T-cell (primary cell): ENCODE data around the gene FLT1. TPM values are rescaled to one million over a fixed set of nuclear protein-coding genes. Genes with fewer than 3 reads are reported as not detected.
A peak's percentile ranks its signal among the peaks of the same experiment; 100 is the strongest.

ENCODE experiments used
- ATAC-seq, 4 experiments: fragments of 200-7000 bp in 3 of 4; fragments of 150-1000 bp in 1 of 4; cut with Tn5 transposase; replicated peaks in 1 of 4; 1 replicate in 3 of 4; 2 replicates in 1 of 4; pipeline ENCODE4 v1.10.0; 2021; ENCODE audit warnings: moderate library complexity in 3 of 4, mild to moderate bottlenecking in 2 of 4, moderate number of reproducible peaks in 1 of 4
- CTCF ChIA-PET, 2 donors: fragments of 300-600 bp; sonication (Branson Sonifier 250); formaldehyde crosslinking; loops; one replicate each; lab custom pipeline; 2022; ENCODE audit warnings: antibody characterized with exemption in 2 of 2; lab: Charles Lee
- POLR2A ChIA-PET, 2 donors: fragments of 300-600 bp; sonication (Branson Sonifier 250); formaldehyde crosslinking; loops; one replicate each; lab custom pipeline; 2022; ENCODE audit warnings: antibody characterized with exemption in 2 of 2; lab: Charles Lee
- DNase-seq, 35 experiments: peaks; one replicate each; pipeline versions ENCODE4 v3.0.0 to v3.0.0-alpha.2; 2013 to 2023
- H3K27ac ChIP-seq: one replicate; pipeline ENCODE4 v1.5.1; 2013; ENCODE audit warnings: low read length
- H3K27me3 ChIP-seq, 2 experiments: replicated peaks in 1 of 2; 1 replicate in 1 of 2; 2 replicates in 1 of 2; pipeline versions ENCODE4 v1.6.1 to v1.7.0; 2013; ENCODE audit warnings: low read length in 1 of 2, mixed read lengths in 1 of 2; ENCODE audit not compliant: control insufficient read depth in 2 of 2, insufficient read depth in 2 of 2; ENCODE audit errors: extremely low read depth in 1 of 2
- H3K36me3 ChIP-seq, 2 donors: 1 replicate in 1 of 2; 2 replicates in 1 of 2; pipeline versions ENCODE4 v1.6.1 to v1.7.0; 2013; ENCODE audit warnings: low read length in 1 of 2; ENCODE audit not compliant: control insufficient read depth in 2 of 2, insufficient read depth in 1 of 2; ENCODE audit errors: extremely low read depth in 1 of 2
- H3K4me1 ChIP-seq, 2 experiments: 1 replicate in 1 of 2; 2 replicates in 1 of 2; pipeline versions ENCODE4 v1.6.1 to v1.7.0; 2013; ENCODE audit warnings: low read length in 2 of 2, mixed read lengths in 1 of 2; ENCODE audit not compliant: insufficient read depth in 2 of 2, control insufficient read depth in 1 of 2; ENCODE audit errors: extremely low read depth in 1 of 2
- H3K4me3 ChIP-seq, 2 donors: 1 replicate in 1 of 2; 2 replicates in 1 of 2; pipeline versions ENCODE4 v1.5.1 to v1.7.0; 2013; ENCODE audit warnings: mild to moderate bottlenecking in 2 of 2, low read length in 1 of 2, moderate library complexity in 1 of 2; ENCODE audit not compliant: control insufficient read depth in 1 of 2; ENCODE audit errors: extremely low read depth in 1 of 2
- H3K9me3 ChIP-seq: 2 replicates; pipeline ENCODE4 v1.7.0; 2013
- H3K27ac Mint-ChIP-seq, 2 donors: one replicate each; pipeline ENCODE4 v1.8.0; 2020 to 2021; ENCODE audit warnings: mild to moderate bottlenecking in 2 of 2, mixed read lengths in 2 of 2
- H3K27me3 Mint-ChIP-seq, 2 donors: one replicate each; pipeline ENCODE4 v1.8.0; 2021 to 2022; ENCODE audit warnings: mixed read lengths in 2 of 2
- H3K36me3 Mint-ChIP-seq: one replicate; pipeline ENCODE4 v1.8.0; 2021; ENCODE audit warnings: mixed read lengths
- H3K4me1 Mint-ChIP-seq, 3 donors: one replicate each; pipeline ENCODE4 v1.8.0; 2020 to 2022; ENCODE audit warnings: mixed read lengths in 3 of 3, mild to moderate bottlenecking in 1 of 3
- H3K4me3 Mint-ChIP-seq, 3 donors: one replicate each; pipeline ENCODE4 v1.8.0; 2020 to 2022; ENCODE audit warnings: mild to moderate bottlenecking in 3 of 3, mixed read lengths in 3 of 3, moderate library complexity in 3 of 3
- H3K9me3 Mint-ChIP-seq, 3 donors: one replicate each; pipeline ENCODE4 v1.8.0; 2020 to 2022; ENCODE audit warnings: mixed read lengths in 3 of 3
- WGBS: methylation state at CpG from one replicate; pipeline ENCODE4 v1.1.5; 2013; ENCODE audit warnings: missing lambda C conversion rate; ENCODE audit not compliant: insufficient coverage; 5-methylcytosine and 5-hydroxymethylcytosine counted together
- total RNA-seq, 35 experiments: library from RNA in 6 of 35; stranded (reverse) in 6 of 35; fragments of 120-200 nt in 1 of 35; gene quantifications; one replicate each; pipeline versions ENCODE4 v1.2.1 to v1.2.4 and lab custom pipeline; 2013 to 2026

The FLT1 gene
- total RNA-seq, 5 donors from 2014 or later (not counting 1 experiment from before 2014, with no cell fraction given): 0.56 to 2.9 (median 1.6) TPM

- 100% methylated on average over 1 of the region's 4 CpGs for WGBS
- no peaks in the 10 kb centered on the region for H3K36me3 ChIP-seq
- POLR2A ChIA-PET: no interaction called here
- Mint-ChIP-seq H3K36me3 (no peaks in the 10 kb centered on the region), H3K27ac (no peak overlapping the region), H3K27me3 (peaks cover 4 to 24% of the 10 kb centered on the region in 2 donors), H3K4me3 (no peak overlapping the region), H3K9me3 (no peaks in the 10 kb centered on the region), H3K4me1 (no peaks in the 10 kb centered on the region)
- no peak for ATAC-seq
- no peak for DNase-seq
- CTCF ChIA-PET: no interaction called here
- H3K4me3 ChIP-seq: no peak overlapping the region
- H3K27ac ChIP-seq: no peak overlapping the region
- H3K9me3 ChIP-seq: no peaks in the 10 kb centered on the region
- H3K27me3 ChIP-seq: no peaks in the 10 kb centered on the region
- no peaks in the 10 kb centered on the region for H3K4me1 ChIP-seq
These were observed 18.8 kb upstream of the FLT1 start for GRCh38 chr13:28513745-28514144.

DNA sequence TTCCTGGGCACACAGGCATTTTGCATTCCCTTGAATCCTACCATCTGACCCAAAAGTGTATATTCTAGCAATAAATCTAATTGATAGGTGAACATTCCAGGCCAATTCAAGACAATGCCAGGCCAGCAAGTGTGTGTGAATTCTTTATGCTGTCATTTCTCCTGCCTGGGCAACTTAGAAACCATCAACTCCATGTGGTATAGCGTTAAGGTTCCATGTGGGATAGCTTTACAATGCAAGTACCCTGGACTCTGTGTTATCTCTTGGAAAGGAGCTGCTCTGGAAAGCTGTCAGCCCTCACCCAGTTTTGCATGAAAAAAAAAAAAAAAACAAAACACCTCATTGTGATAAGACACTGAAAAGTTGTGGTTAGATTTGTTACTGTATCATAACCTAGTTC is 15.6 kb upstream of the FLT1 start:
- no peaks in the 10 kb centered on the region for H3K27me3 ChIP-seq
- H3K36me3 Mint-ChIP-seq: no peaks in the 10 kb centered on the region
- no CpG with 5 or more reads among the region's 1 CpG for WGBS
- DNase-seq (no peak), ATAC-seq (no peak)
- H3K9me3 Mint-ChIP-seq: no peaks in the 10 kb centered on the region
- POLR2A ChIA-PET: no interaction called here
- no peak overlapping the region for H3K27ac ChIP-seq
- no peak overlapping the region for H3K4me3 Mint-ChIP-seq
- H3K4me1 Mint-ChIP-seq: peaks cover 2 to 5% (median 4%) of the 10 kb centered on the region in 3 donors
- no peaks in the 10 kb centered on the region for H3K36me3 ChIP-seq
- CTCF ChIA-PET: no interaction called here
- H3K27ac Mint-ChIP-seq: no peak overlapping the region
- no peak overlapping the region for H3K4me3 ChIP-seq
- H3K27me3 Mint-ChIP-seq: peaks cover 0 to 6% of the 10 kb centered on the region in 2 donors
- H3K4me1 ChIP-seq: peaks cover 0 to 3% of the 10 kb centered on the region in 2 experiments
- no peaks in the 10 kb centered on the region for H3K9me3 ChIP-seq

DNA sequence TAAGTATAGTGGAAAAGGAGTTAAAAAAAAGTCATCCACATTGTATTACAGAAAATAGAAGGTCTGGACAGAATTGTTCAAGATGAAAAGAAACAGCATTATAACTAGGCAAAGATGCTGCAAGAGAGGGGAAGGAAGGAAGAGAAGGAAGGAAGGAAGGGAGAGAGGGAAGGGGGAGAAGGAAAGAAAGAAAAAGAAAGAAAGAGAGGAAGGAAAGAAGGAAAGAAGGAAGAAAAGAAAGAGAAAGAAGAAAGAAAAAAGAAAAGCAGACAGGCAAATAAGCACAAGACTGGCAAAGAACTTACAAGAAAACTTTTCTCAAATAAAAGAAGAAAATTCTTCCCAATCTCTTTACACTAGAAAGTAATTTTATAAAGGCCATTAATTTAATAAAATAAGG is 15.1 kb upstream of the FLT1 start:
- H3K4me1 ChIP-seq: peaks cover 0 to 8% of the 10 kb centered on the region in 2 experiments
- no peaks in the 10 kb centered on the region for H3K36me3 Mint-ChIP-seq
- DNase-seq (no peak), ATAC-seq (no peak)
- ChIA-PET CTCF (no interaction called here), POLR2A (no interaction called here)
- no peak overlapping the region for H3K27ac ChIP-seq
- H3K27me3 ChIP-seq: no peaks in the 10 kb centered on the region
- H3K27ac Mint-ChIP-seq: no peak overlapping the region
- H3K36me3 ChIP-seq: no peaks in the 10 kb centered on the region
- peaks cover 0 to 6% of the 10 kb centered on the region in 2 donors for H3K27me3 Mint-ChIP-seq
- H3K4me3 Mint-ChIP-seq: no peak overlapping the region
- H3K4me1 Mint-ChIP-seq: peaks cover 6 to 9% (median 9%) of the 10 kb centered on the region in 3 donors
- no peaks in the 10 kb centered on the region for H3K9me3 ChIP-seq
- no peak overlapping the region for H3K4me3 ChIP-seq
- no peaks in the 10 kb centered on the region for H3K9me3 Mint-ChIP-seq

DNA sequence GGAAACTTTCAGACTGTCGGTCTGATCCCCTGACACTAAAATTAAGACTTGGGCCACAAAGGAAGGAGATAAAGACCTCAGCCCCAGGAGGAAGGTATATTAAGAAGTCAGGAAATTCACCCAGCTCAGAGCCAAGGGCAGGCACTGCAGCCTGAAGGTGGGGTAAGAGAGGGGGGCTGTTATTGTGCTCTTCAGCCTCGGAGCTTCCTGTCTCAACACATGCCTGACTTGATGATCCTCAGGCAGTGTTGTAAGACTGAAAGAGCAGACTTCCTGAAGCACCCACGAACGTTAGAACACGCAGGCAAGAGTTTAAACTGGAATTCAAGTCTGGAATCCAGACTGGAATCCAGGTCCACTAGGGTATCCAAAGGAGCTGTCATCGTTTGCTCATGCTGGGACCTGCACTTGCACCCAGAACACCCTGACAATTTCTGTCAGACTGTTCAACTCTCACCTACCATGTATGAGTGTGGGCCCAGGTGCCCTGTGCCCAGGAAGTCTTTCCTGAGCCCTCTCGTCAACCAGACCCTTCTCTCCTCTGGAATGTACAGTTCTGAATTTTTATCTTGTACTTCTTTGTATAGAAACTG is 10.7 kb upstream of the FLT1 start:
- peak in 20 of 35 experiments; percentile 4 to 47 (median 24) for DNase-seq
- Histone ChIP-seq H3K27ac (no peak overlapping the region), H3K4me3 (no peak overlapping the region), H3K27me3 (peaks cover 0 to 10% of the 10 kb centered on the region in 2 experiments), H3K4me1 (peaks cover 0 to 9% of the 10 kb centered on the region in 2 experiments), H3K9me3 (no peaks in the 10 kb centered on the region), H3K36me3 (no peaks in the 10 kb centered on the region)
- H3K27ac Mint-ChIP-seq: peak overlapping the region; percentile 12 to 87
- H3K4me1 Mint-ChIP-seq: peaks cover 7 to 18% (median 11%) of the 10 kb centered on the region in 3 donors
- WGBS: 39% methylated on average over 4 of the region's 7 CpGs
- peak; percentile 83 to 100 (median 97) for ATAC-seq
- H3K36me3 Mint-ChIP-seq: no peaks in the 10 kb centered on the region
- no peaks in the 10 kb centered on the region for H3K9me3 Mint-ChIP-seq
- CTCF ChIA-PET: interaction anchor here in 1 of 2 donors (1.0 kb wide), 1 partner anchor 24 kb away, joined by 3 read pairs; no protein-coding TSS in a partner anchor
- H3K4me3 Mint-ChIP-seq: peak overlapping the region in 1 of 3 donors; percentile 45
- H3K27me3 Mint-ChIP-seq: peaks cover 0 to 2% of the 10 kb centered on the region in 2 donors
- POLR2A ChIA-PET: no interaction called here

GRCh38 chr13:28503182-28503967 is 8.4 kb upstream of the FLT1 start:
- no peak for DNase-seq
- no peaks in the 10 kb centered on the region for H3K9me3 Mint-ChIP-seq
- H3K4me3 Mint-ChIP-seq: no peak overlapping the region
- POLR2A ChIA-PET: no interaction called here
- Histone ChIP-seq H3K36me3 (no peaks in the 10 kb centered on the region), H3K4me1 (peaks cover 0 to 9% of the 10 kb centered on the region in 2 experiments), H3K4me3 (no peak overlapping the region), H3K27me3 (peaks cover 0 to 10% of the 10 kb centered on the region in 2 experiments), H3K27ac (no peak overlapping the region), H3K9me3 (no peaks in the 10 kb centered on the region)
- peaks cover 0 to 4% of the 10 kb centered on the region in 2 donors for H3K27me3 Mint-ChIP-seq
- H3K27ac Mint-ChIP-seq: no peak overlapping the region
- CTCF ChIA-PET: no interaction called here
- 67% methylated on average over 5 of the region's 6 CpGs for WGBS
- ATAC-seq: no peak
- peaks cover 7 to 18% (median 11%) of the 10 kb centered on the region in 3 donors for H3K4me1 Mint-ChIP-seq
- no peaks in the 10 kb centered on the region for H3K36me3 Mint-ChIP-seq

GRCh38 chr13:28501547-28501946 is 6.6 kb upstream of the FLT1 start:
- CTCF ChIA-PET: interaction anchor here in 1 of 2 donors (0.6 kb wide), 1 partner anchor 105 kb away, joined by 3 read pairs; no protein-coding TSS in a partner anchor
- WGBS: 86% methylated on average over 5 of the region's 6 CpGs

More at GRCh38 chr13:28501547-28501946, 6.6 kb upstream of the FLT1 start:
- H3K4me3 ChIP-seq: no peak overlapping the region
- POLR2A ChIA-PET: interaction anchor here in 1 of 2 donors (0.6 kb wide), 1 partner anchor 1199 kb away, joined by 3 read pairs; no protein-coding TSS in a partner anchor
- Mint-ChIP-seq H3K27me3 (peaks cover under 1 to 13% of the 10 kb centered on the region in 2 donors), H3K4me1 (peaks cover 7 to 30% (median 21%) of the 10 kb centered on the region in 3 donors), H3K9me3 (no peaks in the 10 kb centered on the region), H3K36me3 (no peaks in the 10 kb centered on the region), H3K4me3 (no peak overlapping the region), H3K27ac (no peak overlapping the region)
- no peak overlapping the region for H3K27ac ChIP-seq
- no peaks in the 10 kb centered on the region for H3K36me3 ChIP-seq
- H3K9me3 ChIP-seq: no peaks in the 10 kb centered on the region
- peaks cover 0 to 13% of the 10 kb centered on the region in 2 experiments for H3K27me3 ChIP-seq
- peaks cover 11 to 14% of the 10 kb centered on the region in 2 experiments for H3K4me1 ChIP-seq
- DNase-seq: no peak
- no peak for ATAC-seq
